HepG2 (cell line): ENCODE results near the gene OVCA2. TPM values are rescaled to one million over a fixed set of nuclear protein-coding genes. Genes with fewer than 3 reads are reported as not detected.

ENCODE experiments used
- ATAC-seq: fragments of 200-7000 bp; cut with Tn5 transposase; 3 replicates; pipeline ENCODE4 v1.9.1; 2020; ENCODE audit warnings: mild to moderate bottlenecking, moderate library complexity
- BruUV-seq: library from RNA; stranded (reverse); fragments of 400-500 nt; replicated peaks from 2 replicates; lab custom pipeline; 2021; lab: Mats Ljungman, UMichigan
- CTCF ChIA-PET: fragments of 300-600 bp; formaldehyde crosslinking; extraction: SDS; loops from one replicate; lab custom pipeline; 2021; ENCODE audit warnings: low total read pairs, inconsistent platforms, low intra/inter-chr PET ratio; lab: Yijun Ruan, JAX
- POLR2A ChIA-PET: fragments of 350-600 bp; sonication (Branson Sonifier 250); formaldehyde crosslinking; loops from one replicate; lab custom pipeline; 2020; ENCODE audit warnings: antibody characterized with exemption, inconsistent platforms; lab: Yijun Ruan, JAX
- DNase-seq: peaks from one replicate; pipeline ENCODE4 v3.0.0-alpha.2; 2015; ENCODE audit warnings: low spot score
- FAIRE-seq: peaks from 3 replicates; lab custom pipeline; 2011; peaks lifted over from hg19 to GRCh38; lab: Jason Lieb, UNC
- H2AFZ ChIP-seq: one replicate; pipeline ENCODE4 v1.6.1; 2011; ENCODE audit warnings: low read length, inconsistent platforms
- H3K27ac ChIP-seq: fragments of 300-600 bp; 3 replicates; pipeline ENCODE4 v1.8.0; 2011; ENCODE audit warnings: mixed run types, mild to moderate bottlenecking, mixed read lengths, low read length, inconsistent platforms; ENCODE audit not compliant: insufficient read depth; ENCODE audit errors: extremely low read length
- H3K27me3 ChIP-seq, 2 experiments: fragments of 200-600 bp in 1 of 2; 2 replicates in 1 of 2; 3 replicates in 1 of 2; pipeline versions ENCODE4 v1.6.0 to v1.8.0; 2011; ENCODE audit warnings: low read length in 2 of 2, mild to moderate bottlenecking in 2 of 2, moderate library complexity in 2 of 2, inconsistent platforms in 1 of 2; ENCODE audit not compliant: insufficient read depth in 2 of 2, control insufficient read depth in 1 of 2
- H3K36me3 ChIP-seq, 2 experiments: fragments of 200-600 bp in 1 of 2; replicated peaks in 1 of 2; 2 replicates in 1 of 2; 3 replicates in 1 of 2; pipeline versions ENCODE4 v1.5.1 to v1.8.0; 2011; ENCODE audit warnings: low read length in 2 of 2, inconsistent platforms in 1 of 2; ENCODE audit not compliant: insufficient read depth in 2 of 2, control insufficient read depth in 1 of 2
- H3K4me1 ChIP-seq: 2 replicates; pipeline ENCODE4 v1.5.1; 2012; ENCODE audit warnings: low read length, inconsistent platforms; ENCODE audit not compliant: insufficient read depth
- H3K4me2 ChIP-seq: 2 replicates; pipeline ENCODE4 v1.6.0; 2011; ENCODE audit warnings: low read depth, low read length, inconsistent platforms
- H3K4me3 ChIP-seq, 3 experiments: fragments of 200-600 bp in 1 of 3; sonication (generic), shearing (Covaris generic) in 1 of 3; replicated peaks in 1 of 3; 2 replicates each; pipeline ENCODE4 v1.5.1; 2011 to 2016; ENCODE audit warnings: low read length in 3 of 3, inconsistent platforms in 2 of 3, low read depth in 2 of 3, mild to moderate bottlenecking in 2 of 3, control low read depth in 1 of 3, mixed read lengths in 1 of 3; ENCODE audit not compliant: insufficient read depth in 1 of 3
- H3K79me2 ChIP-seq: one replicate; pipeline ENCODE4 v1.6.1; 2011; ENCODE audit warnings: low read length, inconsistent platforms; ENCODE audit not compliant: insufficient read depth
- H3K9ac ChIP-seq: 2 replicates; pipeline ENCODE4 v1.6.0; 2011; ENCODE audit warnings: mild to moderate bottlenecking, low read depth, low read length, inconsistent platforms; ENCODE audit not compliant: insufficient read depth
- H3K9me3 ChIP-seq: 2 replicates; pipeline ENCODE4 v1.5.1; 2012; ENCODE audit warnings: mild to moderate bottlenecking, low read length
- H4K20me1 ChIP-seq: 2 replicates; pipeline ENCODE4 v1.6.0; 2011; ENCODE audit warnings: inconsistent platforms, mild to moderate bottlenecking, low read length, moderate library complexity; ENCODE audit not compliant: insufficient read depth
- CHCHD3 ChIP-seq: sonication (generic); formaldehyde crosslinking; IDR thresholded peaks from 2 replicates; pipeline ENCODE4 v1.8.0; 2022; ENCODE audit warnings: mild to moderate bottlenecking, missing genetic modification reagents, moderate library complexity
- IRX3 ChIP-seq: sonication (generic); formaldehyde crosslinking; IDR thresholded peaks from 2 replicates; pipeline ENCODE4 v1.8.1; 2023; ENCODE audit warnings: mild to moderate bottlenecking, low read depth, missing genetic modification reagents, borderline replicate concordance
- KDM5B ChIP-seq: sonication (generic); formaldehyde crosslinking; IDR thresholded peaks from 2 replicates; pipeline ENCODE4 v1.4.0; 2020; ENCODE audit warnings: missing genetic modification reagents, mild to moderate bottlenecking, borderline replicate concordance
- MEIS2 ChIP-seq: sonication (generic); formaldehyde crosslinking; IDR thresholded peaks from 2 replicates; pipeline ENCODE4 v1.9.0; 2021; ENCODE audit warnings: mild to moderate bottlenecking, missing genetic modification reagents
- MYC ChIP-seq: sonication (generic); formaldehyde crosslinking; IDR thresholded peaks from 2 replicates; pipeline ENCODE4 v1.9.0; 2021; ENCODE audit warnings: missing genetic modification reagents, borderline replicate concordance
- POGZ ChIP-seq: sonication (generic); formaldehyde crosslinking; IDR thresholded peaks from 2 replicates; pipeline ENCODE4 v1.4.0; 2020; ENCODE audit warnings: mild to moderate bottlenecking, missing genetic modification reagents
- ZNF747 ChIP-seq: sonication (generic); formaldehyde crosslinking; IDR thresholded peaks from 2 replicates; pipeline ENCODE4 v1.8.1; 2023; ENCODE audit warnings: missing genetic modification reagents, mild to moderate bottlenecking, borderline replicate concordance
- WGBS: methylation state at CpG from one replicate; pipeline ENCODE4 v1.1.6; 2017; ENCODE audit warnings: low lambda C conversion rate; 5-methylcytosine and 5-hydroxymethylcytosine counted together
- in situ Hi-C: cut with HindIII; loops from 2 replicates; pipeline ENCODE4 v1.10.0; 2017; ENCODE audit warnings: low pct_unique_long_range_greater_than_20kb; ENCODE audit not compliant: extremely low pct_ligation_motif_present
- intact Hi-C: fragments of 100-400 bp; cut with micrococcal nuclease; formaldehyde crosslinking; loops from one replicate; pipeline ENCODE4 v1.10.0; 2022; ENCODE audit not compliant: unreplicated experiment
- polyA plus RNA-seq, 8 experiments: library from polyadenylated mRNA; depleted of rRNA in 3 of 8; stranded (reverse) in 7 of 8; unstranded in 1 of 8; fragments of >200 nt; fragmentation: Illumina TruSeq in 4 of 8; extraction: Trizol in 4 of 8; gene quantifications; 2 replicates each; pipeline versions ENCODE4 v1.2.1 to v1.2.3, GENCODE V29; 2011 to 2016; ENCODE audit warnings: low read depth in 4 of 8, missing spikeins in 1 of 8, mixed read lengths in 1 of 8; ENCODE audit not compliant: insufficient read depth in 1 of 8
- total RNA-seq, 5 experiments: library from RNA; depleted of rRNA; stranded (reverse); fragments of >200 nt; fragmentation: Illumina TruSeq; extraction: Trizol; gene quantifications; 2 replicates each; pipeline ENCODE4 v1.2.3, GENCODE V29; 2016; ENCODE audit warnings: low read depth in 1 of 5
- TF ChIP-seq, protein P1 (sequence below): fragments of 450-650 bp; IDR thresholded peaks from 2 replicates; pipeline ENCODE4 v1.6.1; 2016
- TF ChIP-seq, protein P2 (sequence below): sonication (generic); formaldehyde crosslinking; IDR thresholded peaks from 2 replicates; pipeline ENCODE4 v1.5.1; 2020; ENCODE audit warnings: mild to moderate bottlenecking, missing genetic modification reagents, moderate library complexity

OVCA2 gene
- total and polyA plus RNA-seq, 2 of the 13 experiments (the other 11 are each of a cell fraction or from before 2014, with no cell fraction given): 23.7 to 28.2 TPM

DNA sequence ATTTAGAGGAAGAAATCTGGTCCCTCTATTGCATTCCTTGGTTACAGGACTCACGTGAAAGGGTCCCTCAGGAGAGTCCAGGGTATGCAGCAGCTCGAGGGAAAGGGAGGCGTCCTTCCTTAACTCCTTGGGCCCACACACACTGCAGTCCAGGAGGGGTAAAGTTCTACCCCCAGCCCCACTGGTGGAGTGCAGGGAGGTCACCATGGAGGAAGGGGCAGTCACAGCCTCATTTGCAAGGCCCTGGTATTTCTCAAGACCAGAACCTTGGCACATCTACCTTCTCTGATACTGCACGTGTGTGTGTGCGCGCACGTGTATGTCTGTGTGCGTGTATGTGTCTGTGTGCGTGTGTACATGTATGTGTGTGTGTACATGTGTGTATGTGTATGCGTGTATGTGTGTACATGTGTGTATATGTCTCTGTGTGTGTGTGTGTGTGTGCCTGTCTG lies 24.2 kb downstream of the OVCA2 start:
- in situ Hi-C loops: no loop called here
- H3K79me2 ChIP-seq: no peaks in the 10 kb centered on the region
- peaks cover 12 to 25% of the 10 kb centered on the region in 2 experiments for H3K36me3 ChIP-seq
- ChIA-PET CTCF (no interaction called here), POLR2A (no interaction called here)
- 0 out of 2 replicates have a peak, but pooled peaks have one; percentile 5 for TF ChIP-seq MEIS2 (CRISPR knock-in tag)
- TF ChIP-seq CHCHD3 (CRISPR knock-in tag): 0 out of 2 replicates have a peak, but pooled peaks have one; percentile 46
- TF ChIP-seq ZNF747 (CRISPR knock-in tag): no peak
- TF ChIP-seq MYC (CRISPR knock-in tag): 0 out of 2 replicates have a peak, but pooled peaks have one; percentile 2
- TF ChIP-seq, protein P1, sequence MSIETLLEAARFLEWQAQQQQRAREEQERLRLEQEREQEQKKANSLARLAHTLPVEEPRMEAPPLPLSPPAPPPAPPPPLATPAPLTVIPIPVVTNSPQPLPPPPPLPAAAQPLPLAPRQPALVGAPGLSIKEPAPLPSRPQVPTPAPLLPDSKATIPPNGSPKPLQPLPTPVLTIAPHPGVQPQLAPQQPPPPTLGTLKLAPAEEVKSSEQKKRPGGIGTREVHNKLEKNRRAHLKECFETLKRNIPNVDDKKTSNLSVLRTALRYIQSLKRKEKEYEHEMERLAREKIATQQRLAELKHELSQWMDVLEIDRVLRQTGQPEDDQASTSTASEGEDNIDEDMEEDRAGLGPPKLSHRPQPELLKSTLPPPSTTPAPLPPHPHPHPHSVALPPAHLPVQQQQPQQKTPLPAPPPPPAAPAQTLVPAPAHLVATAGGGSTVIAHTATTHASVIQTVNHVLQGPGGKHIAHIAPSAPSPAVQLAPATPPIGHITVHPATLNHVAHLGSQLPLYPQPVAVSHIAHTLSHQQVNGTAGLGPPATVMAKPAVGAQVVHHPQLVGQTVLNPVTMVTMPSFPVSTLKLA: peak; percentile 93
- no peaks in the 10 kb centered on the region for H4K20me1 ChIP-seq
- 72% methylated on average over 5 of the region's 10 CpGs for WGBS
- H3K4me3 ChIP-seq: no peak overlapping the region
- H3K9ac ChIP-seq: no peak overlapping the region
- peak overlapping the region; percentile 55 for H3K4me2 ChIP-seq
- DNase-seq (no peak), FAIRE-seq (peak; percentile 26), ATAC-seq (no peak)
- no peaks in the 10 kb centered on the region for H3K27me3 ChIP-seq
- H2AFZ ChIP-seq: no peak overlapping the region
- H3K27ac ChIP-seq: peak overlapping the region; percentile 54
- intact Hi-C loops: no loop called here
- peaks cover 38% of the 10 kb centered on the region for H3K4me1 ChIP-seq
- H3K9me3 ChIP-seq: no peaks in the 10 kb centered on the region
- BruUV-seq: no TSS peak

DNA sequence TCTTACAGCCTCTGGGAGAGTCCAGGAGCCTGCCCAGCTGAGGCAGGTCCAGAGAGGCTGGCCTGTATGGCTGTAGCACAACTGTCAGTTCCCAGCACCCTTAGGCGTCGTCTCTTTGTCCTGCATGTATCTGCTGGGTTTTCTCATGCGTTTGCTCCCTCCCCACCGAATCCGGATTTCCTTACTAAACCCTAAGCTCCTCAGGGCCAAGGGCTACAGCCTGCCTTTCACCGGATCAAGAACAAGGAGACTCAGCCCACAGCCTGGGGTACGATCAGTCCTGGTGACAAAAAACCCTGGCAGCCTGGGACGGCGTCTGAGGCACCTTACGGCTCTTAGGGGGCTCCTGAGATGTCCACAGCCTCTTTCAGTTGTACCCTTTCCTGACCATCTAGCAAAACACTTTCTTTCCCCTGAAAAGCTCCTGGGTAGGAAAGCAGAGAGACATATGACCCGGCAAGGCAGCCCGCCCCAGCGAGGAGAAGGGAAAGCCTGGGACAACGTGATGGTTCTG lies 25.3 kb downstream of the OVCA2 start:
- Histone ChIP-seq H3K27me3 (no peaks in the 10 kb centered on the region), H3K36me3 (peaks cover 13 to 28% of the 10 kb centered on the region in 2 experiments), H4K20me1 (no peaks in the 10 kb centered on the region), H3K27ac (peak overlapping the region; percentile 54), H3K4me3 (0 out of 6 replicates have a peak overlapping the region, but pooled peaks of 1 of the 3 experiments have one; percentile 13), H3K9ac (no peak overlapping the region), H3K4me2 (peak overlapping the region; percentile 55), H3K4me1 (peaks cover 38% of the 10 kb centered on the region), H3K79me2 (no peaks in the 10 kb centered on the region), H2AFZ (no peak overlapping the region), H3K9me3 (no peaks in the 10 kb centered on the region)
- POLR2A ChIA-PET: no interaction called here
- in situ Hi-C loops (no loop called here), intact Hi-C loops (no loop called here)
- FAIRE-seq: no peak
- no peak for DNase-seq
- 53% methylated on average over 10 of the region's 14 CpGs for WGBS
- CTCF ChIA-PET: no interaction called here
- ATAC-seq: peak; percentile 80
- no TSS peak for BruUV-seq
- TF ChIP-seq, protein P2, sequence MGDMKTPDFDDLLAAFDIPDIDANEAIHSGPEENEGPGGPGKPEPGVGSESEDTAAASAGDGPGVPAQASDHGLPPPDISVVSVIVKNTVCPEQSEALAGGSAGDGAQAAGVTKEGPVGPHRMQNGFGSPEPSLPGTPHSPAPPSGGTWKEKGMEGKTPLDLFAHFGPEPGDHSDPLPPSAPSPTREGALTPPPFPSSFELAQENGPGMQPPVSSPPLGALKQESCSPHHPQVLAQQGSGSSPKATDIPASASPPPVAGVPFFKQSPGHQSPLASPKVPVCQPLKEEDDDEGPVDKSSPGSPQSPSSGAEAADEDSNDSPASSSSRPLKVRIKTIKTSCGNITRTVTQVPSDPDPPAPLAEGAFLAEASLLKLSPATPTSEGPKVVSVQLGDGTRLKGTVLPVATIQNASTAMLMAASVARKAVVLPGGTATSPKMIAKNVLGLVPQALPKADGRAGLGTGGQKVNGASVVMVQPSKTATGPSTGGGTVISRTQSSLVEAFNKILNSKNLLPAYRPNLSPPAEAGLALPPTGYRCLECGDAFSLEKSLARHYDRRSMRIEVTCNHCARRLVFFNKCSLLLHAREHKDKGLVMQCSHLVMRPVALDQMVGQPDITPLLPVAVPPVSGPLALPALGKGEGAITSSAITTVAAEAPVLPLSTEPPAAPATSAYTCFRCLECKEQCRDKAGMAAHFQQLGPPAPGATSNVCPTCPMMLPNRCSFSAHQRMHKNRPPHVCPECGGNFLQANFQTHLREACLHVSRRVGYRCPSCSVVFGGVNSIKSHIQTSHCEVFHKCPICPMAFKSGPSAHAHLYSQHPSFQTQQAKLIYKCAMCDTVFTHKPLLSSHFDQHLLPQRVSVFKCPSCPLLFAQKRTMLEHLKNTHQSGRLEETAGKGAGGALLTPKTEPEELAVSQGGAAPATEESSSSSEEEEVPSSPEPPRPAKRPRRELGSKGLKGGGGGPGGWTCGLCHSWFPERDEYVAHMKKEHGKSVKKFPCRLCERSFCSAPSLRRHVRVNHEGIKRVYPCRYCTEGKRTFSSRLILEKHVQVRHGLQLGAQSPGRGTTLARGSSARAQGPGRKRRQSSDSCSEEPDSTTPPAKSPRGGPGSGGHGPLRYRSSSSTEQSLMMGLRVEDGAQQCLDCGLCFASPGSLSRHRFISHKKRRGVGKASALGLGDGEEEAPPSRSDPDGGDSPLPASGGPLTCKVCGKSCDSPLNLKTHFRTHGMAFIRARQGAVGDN: peak; percentile 62; the same call in 1 of the 2 replicates
- TF ChIP-seq KDM5B (CRISPR knock-in tag) (peak; percentile 5; the same call in 1 of the 2 replicates), IRX3 (CRISPR knock-in tag) (no peak), POGZ (CRISPR knock-in tag) (0 out of 2 replicates have a peak, but pooled peaks have one; percentile 9)
